Purkinje cell (primary cell): ENCODE measurements around the gene CFAP90. TPM values are rescaled to one million over a fixed set of nuclear protein-coding genes. Genes with fewer than 3 reads are reported as not detected.

Experiments
- polyA plus RNA-seq: library from polyadenylated mRNA; unstranded; fragments of >200 nt; fragmentation: Nextera tagmentation; gene quantifications from 2 replicates; pipeline ENCODE4 v1.2.1, GENCODE V29; 2014

Gene CFAP90
- polyA plus RNA-seq = 4.6 and 6.3 TPM in 2 replicates

DNA sequence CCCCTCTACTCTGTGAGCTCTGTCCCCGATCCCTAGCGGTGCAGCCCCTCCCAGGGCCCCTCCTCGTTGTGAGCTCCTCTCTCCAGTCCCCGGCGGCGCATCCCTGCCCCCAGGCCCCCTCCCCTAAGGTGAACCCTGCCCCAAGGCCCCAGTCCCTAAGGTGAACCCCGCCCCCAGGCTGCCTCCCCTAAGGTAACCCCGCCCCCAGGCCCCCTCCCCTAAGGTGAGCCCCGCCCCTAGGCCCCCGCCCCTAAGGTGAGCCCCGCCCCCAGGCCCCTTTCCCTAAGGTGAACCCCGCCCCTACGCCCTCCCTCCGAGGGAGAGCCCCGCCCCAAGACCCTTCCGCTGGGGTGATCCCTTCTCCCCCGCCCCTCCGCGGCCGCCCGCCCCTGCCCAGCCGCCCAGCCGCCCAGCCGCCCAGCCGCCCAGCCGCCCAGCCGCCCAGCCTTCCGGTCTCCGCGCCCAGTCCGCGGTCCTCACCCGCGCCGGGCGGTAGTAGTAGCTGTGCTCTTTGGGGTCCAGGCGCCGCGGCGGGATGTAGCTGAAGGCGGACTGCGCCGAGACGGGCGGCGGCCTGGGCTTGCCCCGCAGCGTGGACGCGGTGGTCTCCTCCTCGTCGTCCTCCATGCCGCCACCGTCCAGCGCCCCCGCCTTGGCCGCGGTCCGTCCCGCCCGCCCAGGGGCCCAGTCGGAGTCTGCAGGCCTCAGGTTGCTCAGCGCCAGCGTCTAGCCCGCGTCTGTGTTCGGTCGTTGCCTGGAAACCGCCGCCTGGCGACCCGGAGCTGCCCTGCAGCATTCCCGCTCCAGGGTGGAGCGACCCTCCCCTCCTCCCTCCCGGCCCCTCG lies at the start of gene CFAP90:
Gene CFAP90 (minus strand): TSS at position 739 of the 845 bp plus-strand sequence. CDS start 112 bp downstream, at position 627.

DNA sequence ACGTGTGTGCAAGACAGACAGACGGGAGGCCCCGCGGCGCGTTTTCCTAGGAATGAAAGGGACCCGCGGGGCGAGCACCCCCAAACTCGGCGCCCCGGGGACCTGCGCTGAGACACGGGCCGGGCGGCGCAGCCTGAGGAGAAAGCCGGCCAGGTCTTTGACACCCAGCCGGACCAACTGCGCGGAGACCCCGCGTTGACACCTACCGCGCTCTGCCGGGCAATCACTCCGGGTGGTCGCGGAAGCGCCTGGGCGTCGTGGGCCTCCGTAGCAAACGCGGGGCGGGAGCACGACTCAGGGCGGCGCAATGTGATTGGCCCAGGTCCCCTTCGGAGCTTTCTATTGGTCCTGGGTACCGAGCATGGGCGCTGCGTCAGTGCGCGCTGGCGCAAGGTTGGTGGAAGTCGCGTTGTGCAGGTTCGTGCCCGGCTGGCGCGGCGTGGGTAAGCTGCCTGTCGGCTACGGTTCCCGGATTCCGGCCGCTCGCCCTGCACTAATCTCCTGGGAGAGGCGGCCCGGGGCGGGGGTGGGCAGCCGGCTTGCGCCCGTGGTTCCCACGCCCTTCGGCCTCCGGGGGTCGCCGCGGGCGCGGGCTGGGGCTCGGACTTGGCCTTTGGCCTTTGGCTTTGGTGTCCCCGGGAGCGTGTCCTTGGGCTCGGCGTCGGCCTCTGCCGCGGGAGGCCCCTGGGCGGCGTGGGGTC lies 18.0 kb upstream of the CFAP90 start, which contains the start of the genes FASTKD3 and MTRR:
Gene FASTKD3 (minus strand): TSS at position 259 of the 701 bp plus-strand sequence. CDS start 948 bp downstream, outside the sequence.
Gene MTRR (plus strand): TSS at position 376 of the 701 bp plus-strand sequence. CDS start 1,647 bp downstream, outside the sequence.

Other genes with a start within 250 kb of the CFAP90 start
- gene FASTKD3, start 17.9 kb upstream of the CFAP90 start, polyA plus RNA-seq = 11.4 and 29.4 TPM in 2 replicates
- gene MTRR, start 18.0 kb upstream of the CFAP90 start, polyA plus RNA-seq = 16.2 and 16.4 TPM in 2 replicates